DMS53 treated with DMSO at 0.1 percent for 48 hours (cell line): ENCODE data around the gene GIGYF2.

Experiments
- DNase-seq: peaks from one replicate; lab custom pipeline; 2025; ENCODE audit not compliant: unreplicated experiment; lab: John Stamatoyannopoulos, UW

Gene GIGYF2

DNA sequence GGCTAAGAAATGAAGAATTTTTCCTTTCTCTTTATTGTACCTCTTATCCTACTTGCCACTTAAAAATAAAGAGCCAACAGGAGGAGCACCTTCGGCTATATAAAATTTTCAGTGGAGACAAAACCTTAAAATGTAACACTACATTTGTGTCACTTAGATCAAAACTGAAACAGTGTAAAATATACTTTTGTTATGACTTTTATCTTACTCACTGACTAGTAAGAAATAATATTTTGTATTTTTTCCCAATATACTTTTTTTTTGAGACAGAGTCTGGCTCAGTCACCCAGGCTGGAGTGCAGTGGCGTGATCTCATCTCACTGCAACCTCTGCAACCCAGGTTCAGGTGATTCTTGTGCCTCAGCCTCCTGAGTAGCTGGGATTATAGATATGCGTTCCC, 50.9 kb downstream of the GIGYF2 start:
- no peak for DNase-seq

DNA sequence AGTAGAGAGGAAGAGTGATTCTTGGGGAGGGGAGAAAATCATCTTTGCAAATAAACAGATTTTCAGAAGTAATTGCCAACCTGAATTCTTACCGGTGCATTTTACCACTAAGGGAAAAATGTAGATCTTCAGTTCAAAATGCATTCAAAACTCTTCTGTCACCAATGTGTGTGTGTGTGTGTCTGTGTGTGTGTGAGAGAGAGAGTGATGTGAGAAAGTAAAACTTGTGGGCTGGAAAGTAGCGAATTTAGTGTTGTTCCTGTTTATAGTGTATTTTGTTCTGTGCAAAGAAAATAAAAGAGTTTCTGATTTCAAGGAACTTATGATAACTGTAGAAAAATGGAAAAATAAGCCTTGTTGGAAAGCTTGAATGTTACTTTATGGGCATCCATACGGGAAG, 52.2 kb downstream of the GIGYF2 start:
- DNase-seq = no peak

DNA sequence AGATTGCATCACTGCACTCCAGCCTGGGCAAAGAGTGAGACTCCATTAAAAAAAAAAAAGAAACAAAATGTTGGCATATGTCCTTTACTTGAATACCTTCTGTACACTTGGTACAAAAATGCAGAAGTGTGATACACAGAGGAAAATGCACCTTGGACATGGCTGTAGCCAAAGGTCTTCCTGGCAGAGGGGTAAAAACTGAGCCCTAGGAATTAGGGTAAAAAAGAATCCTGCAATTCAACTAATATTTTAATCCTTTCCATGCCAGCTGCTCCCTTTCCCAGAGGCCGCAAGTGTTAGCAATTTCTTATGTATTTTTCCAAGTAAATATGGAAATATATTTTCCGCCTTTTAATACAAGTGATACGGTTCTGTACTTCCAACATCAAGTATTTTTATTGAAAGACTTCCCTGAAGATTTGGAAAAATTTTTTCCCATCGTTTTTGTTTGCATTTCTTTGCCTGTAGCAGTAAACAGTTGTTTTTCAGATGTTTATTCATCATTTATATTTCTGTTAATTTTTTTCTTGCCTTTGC, 53.1 kb downstream of the GIGYF2 start:
- no peak for DNase-seq

DNA sequence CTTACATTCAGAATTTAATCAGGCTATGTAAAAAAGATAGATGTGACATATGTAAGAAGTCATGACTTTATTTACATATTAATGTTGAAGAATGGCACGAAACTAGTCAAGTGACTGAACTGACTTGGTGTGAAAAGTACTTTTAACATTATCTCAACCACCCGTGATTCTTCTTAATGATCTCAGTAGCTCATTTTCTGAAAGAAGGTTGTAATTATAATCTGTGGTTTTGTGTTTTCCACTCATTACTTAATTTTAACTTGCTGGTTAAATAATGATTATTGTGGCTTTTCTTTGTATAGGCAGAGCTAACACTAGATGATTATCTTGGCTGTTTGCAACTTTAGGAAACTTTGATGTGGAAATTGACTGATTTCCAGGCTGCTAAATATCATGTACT, 60.8 kb downstream of the GIGYF2 start:
- no peak for DNase-seq

DNA sequence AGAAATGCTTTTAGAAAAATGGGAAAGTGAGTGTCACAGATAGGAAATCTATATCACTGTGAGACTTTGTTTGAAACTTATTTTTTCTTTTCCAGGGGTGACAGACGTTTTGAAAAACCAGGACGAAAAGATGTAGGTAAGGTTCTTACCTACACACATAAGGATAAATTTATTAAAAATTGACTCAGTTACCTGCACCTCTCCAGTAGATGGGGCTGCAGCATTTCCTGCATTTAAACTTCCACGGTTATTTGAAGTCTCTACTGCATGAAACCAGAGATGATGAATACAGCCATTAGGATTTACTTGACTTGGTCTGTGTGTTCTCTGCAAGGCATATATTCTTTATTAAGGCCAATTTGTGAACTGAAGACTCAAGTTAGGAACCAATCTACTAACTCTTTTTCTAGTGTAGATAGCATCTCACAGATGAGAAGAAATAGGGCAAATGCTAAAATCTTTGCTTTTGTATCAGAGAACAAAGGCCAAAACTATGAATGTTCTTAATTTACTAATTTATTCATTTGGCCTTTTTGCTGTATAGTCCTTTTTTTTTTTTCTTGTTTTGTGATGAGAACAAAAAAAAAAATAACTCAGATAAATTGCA, 64.3 kb downstream of the GIGYF2 start:
- DNase-seq = peak; percentile 6

DNA sequence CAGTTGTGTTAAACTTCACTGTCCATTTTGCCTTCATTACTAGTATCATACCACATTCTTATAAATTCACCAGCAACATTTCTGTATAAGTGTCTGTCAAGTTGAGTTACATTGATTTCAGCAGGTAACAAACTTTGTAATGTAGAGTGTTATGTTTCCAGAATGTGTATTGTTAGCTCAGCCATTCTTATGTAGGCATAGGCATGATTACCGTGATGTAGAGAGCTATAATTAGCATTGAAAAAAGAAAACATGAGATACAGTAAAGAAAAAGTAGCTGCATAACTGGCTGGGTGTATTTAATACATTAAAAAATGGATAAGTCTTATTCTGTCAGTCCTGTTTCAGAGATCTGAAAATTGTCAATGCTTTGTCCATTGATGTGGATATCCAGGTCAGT, 70.7 kb downstream of the GIGYF2 start:
- no peak for DNase-seq

DNA sequence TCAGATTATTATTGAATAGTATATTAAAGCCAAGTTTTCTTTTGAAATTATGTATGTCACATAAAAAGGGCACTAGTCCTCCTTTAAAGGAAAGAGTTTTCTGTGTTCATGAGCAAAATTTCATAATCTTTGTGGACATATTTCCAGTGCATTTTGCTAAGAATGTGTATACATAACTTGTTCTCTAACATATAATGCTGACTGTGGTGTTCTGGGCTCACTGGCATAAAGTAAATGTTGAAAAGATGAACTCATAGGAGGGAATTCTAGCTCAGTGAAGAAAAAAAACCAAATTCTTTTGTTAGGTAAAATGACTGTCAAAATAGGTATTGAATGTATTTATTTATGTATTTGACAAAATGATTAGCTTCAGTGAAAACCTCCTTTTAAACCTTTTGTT, 73.1 kb downstream of the GIGYF2 start:
- DNase-seq = no peak

DNA sequence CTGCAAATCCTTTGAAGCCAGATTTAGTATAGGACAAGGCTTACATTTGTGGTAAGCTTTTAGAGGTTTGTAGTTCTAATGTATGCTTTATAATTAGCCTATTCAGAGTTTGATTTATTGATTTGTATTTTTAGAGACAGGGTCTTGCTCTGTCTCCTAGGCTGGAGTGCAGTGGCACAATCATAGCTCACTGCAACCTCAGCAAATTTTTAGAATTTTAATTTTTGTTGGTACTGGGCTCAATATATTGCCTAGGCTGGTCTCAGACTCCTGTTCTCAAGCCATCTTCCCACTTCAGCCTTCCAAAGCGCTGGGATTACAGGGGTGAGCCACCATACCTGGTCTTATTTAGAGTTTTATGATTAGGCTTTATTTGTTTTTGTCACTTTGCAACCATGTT, 74.7 kb downstream of the GIGYF2 start:
- DNase-seq = no peak

DNA sequence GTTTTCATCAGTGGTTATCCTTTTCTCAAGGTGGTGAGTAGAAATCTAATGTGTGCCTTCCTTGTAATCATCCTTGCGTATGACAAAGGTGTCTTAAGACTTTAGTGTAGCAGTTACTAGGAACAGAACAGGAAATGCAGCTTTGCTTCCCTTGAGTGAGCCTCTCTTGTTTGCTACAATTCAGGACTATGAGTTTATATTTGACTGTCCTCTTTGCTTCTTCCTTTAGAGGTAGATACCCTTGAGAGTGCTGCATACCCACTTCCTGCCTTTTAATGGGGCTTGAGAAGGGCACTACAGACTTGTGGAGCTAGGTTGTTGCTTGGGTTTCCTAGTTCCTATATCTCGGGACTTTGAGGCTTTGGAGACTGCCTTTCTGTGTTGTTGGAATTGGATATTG, 75.4 kb downstream of the GIGYF2 start:
- no peak for DNase-seq

DNA sequence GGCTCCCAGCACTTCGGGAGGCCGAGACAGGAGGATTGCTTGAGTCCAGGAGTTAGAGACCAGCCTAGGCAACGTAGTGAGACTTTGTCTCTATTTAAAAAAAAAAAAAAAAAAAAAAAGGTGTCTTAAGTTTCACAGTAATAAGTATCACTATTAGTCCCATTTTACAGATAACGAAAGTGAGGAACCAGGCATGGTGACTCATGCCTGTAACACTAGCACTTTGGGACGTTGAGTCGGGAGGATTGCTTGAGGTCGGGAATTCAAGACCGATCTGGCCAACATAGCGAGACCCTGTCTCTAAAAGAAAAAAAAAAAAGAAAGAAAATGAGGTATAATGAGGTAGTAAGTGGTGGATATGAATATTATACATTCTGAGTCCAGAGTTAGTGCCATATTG, 76.7 kb downstream of the GIGYF2 start:
- no peak for DNase-seq

DNA sequence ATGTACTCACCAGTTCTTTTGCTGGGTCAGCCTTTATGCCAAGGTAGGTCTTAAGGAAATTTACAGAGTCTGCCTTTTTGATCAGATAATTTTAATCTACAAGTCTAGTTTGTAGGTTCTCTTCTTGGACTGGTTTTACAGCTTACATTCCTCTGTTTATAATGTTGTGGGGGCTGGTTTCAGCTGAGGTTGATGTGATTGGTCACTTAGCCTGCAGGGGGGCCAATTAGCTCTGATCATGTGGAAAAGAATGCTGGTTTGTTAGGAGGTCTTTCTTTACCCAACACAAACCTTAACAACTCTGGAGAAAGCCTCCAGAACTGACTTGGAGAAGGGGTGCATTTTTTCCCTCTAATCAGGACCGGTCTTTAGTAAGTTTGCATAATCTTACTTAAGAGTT, 79.3 kb downstream of the GIGYF2 start, which contains the start of gene KCNJ13:
KCNJ13 (minus strand) TSS at position 131 of the 400 bp plus-strand sequence. CDS start 5,203 bp downstream, outside the sequence.
- DNase-seq = no peak

DNA sequence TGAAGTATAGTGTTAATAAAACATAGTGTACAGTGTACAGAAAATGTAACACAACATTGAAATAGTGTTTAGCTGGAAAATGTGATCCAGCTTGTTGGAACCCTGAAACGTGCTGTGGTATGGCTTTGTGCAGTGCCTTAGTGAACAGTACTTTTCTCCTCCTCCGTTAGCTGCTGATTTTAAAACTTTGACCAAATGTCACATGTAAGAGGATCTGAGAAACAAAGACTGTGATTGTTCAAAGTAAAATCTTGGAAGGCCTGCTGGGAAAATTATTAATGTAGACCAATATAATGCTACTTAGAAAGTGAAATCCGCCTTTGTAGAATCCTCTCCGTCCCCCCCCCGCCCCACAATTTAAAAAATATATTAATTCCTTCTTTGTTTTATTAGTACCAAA, 80.1 kb downstream of the GIGYF2 start:
- DNase-seq = no peak

DNA sequence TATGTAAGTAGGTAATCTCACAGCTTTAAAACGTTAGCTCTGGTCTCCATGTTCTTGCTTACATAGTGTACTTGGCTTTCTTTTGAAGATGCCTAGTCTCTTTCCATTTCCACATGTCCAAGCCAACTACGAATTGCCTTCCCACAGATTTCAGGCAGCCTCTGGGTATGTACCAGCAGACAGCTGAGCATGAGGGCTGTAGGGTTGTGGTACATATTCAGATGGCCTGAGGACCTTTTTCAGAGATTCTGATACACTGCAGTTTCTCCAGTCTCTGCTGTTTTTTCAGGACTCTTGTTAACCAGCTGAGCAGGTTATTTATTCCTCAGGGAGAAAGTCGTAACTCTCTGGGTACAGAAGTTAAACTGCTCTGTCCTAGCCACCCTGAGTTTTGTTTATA, 82.3 kb downstream of the GIGYF2 start:
- DNase-seq = no peak

DNA sequence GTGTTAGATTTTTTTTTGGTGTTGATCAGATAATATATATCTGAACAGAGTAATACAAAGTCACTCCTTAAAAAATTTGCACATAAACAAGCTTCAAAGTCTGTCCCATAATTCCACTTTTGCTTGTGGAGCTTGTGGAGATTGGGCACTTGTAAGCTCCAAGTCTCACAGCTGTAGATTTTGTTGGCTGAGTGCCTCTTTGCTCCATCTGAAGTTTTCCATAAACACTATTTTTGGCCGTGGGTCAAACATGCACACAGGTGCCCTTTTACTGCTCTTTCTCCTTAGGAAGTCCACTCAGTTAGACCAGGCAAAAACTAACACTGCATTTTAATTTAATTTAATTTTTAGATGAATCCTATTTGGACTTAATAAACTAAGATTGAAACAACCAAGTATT, 82.8 kb downstream of the GIGYF2 start:
- DNase-seq = no peak

DNA sequence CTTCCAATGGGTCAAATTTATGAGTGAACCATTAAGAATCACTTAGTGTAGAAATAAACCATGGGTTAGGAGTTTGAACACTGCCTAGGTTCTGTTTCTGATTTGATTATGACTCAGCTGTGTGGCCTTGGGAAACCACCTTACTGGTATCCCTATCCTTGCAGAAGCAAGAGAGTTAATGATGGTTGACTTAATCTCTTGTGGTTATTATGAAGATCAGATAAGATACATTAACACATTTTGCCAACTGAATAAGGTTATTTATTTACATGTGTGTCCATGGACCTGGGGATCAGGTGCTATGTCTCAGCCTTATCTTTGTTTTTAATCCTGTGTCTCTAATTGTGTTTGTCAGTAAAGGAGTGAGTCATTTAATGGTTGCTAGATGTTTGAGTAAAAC, 84.6 kb downstream of the GIGYF2 start:
- no peak for DNase-seq

DNA sequence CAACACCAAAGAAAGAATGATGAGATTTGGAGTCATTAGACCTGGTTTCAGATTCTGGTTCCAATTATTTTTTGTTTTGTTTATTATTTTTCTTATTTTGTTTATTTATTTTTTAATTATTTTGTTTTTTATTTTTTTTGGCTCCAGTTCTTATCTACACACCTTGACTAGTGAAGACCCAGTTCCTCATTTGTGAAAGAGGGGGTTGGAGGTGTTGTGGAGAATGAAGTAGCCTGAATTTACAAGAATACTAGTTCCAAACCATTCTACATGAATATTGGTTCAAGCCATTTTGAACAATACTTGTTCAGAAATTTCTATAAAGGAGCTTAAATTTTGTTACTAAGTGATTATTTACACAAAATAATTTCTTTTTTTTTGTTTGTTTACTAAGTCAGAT, 86.1 kb downstream of the GIGYF2 start:
- no peak for DNase-seq

DNA sequence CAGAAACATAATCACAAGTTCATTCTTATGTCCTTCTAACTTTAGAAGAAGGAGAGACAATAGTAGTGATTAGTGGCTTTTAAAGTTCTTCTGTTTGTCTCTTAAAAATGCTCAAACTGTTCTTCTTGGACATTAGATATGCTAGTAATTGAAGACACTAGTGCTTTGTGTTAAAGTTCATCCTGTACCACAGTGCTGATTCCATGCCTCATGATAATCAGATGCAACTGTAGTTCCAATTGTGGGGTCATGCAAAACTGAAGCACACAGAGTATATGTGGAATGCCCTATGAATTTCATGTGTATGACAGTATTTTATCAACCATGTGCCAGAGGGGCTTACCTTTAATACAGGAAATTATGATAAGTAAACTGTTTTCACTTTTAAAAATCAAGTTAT, 90.7 kb downstream of the GIGYF2 start:
- no peak for DNase-seq

DNA sequence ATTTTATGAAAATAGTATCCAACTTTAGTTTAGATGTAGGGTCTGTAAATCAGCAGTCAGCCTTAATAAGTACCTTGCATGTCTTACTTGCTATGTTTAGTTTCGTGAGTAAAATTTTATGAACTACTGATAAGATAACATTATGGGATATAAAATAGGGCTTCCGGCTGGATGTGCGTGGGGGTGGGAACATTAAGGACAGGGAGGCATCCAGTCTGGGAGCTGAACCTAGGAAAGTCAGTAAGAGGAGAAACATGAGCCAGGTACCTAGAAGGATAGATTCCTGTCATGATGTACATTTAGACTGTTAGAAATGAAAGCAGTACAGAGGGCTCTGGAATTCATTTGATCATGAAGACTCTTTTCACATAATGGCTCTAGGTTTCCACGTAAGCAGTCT, 92.0 kb downstream of the GIGYF2 start:
- no peak for DNase-seq

DNA sequence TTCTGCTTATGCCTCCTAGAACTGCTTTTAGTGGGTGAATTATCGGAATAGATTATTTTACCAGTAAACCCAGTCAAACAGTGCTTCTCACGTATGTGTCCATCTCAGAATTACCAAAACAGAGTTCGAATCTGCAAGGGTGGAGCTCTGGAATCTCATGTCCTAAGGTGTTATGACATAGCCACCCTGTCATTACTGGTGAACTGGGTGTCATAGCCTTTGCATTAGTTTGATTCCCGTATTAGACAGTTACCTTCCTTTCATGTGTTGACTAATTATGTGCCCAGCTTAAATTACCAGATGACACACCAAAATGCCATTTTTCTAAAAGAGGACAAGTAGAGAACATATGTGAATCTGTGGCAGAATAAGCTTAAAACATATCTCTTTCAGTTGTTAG, 94.4 kb downstream of the GIGYF2 start:
- no peak for DNase-seq

DNA sequence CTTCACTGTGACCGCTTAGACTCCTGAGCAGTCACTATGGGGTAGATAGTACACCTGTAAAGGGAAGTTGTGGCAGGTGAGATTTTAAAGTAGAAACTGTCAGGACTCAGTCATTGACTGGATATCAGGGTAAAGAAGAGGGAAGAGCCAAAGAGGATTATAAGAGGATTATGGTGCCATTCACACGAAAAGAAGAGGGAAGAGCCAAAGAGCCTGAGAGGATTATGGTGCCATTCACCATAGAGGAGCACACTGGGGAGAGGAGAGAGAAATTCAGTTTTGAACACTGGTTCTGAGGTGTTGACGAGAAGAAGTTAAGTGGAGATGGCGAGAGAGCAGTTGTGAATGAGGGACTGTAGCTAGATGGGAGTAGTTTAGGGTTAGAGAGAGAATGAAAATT, 96.1 kb downstream of the GIGYF2 start:
- no peak for DNase-seq

DNA sequence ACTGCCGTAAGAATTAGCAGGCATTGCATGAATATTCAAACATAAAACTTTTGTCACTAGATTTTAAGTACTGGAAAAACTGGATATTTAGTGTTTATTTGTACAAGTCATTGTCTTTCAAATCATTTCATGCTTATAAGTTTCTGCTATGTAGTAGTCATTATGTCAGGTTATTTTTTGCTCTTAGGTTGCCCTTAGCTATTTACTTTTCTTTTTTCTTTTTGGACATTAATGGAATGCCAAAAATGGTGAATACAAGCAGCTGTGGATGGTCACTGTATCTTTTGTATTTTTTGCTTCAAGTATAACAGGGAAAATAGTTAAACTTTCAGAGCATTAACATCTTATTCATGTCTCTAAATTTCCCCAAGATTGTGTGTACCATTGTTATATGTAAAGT, 97.8 kb downstream of the GIGYF2 start:
- DNase-seq = no peak

DNA sequence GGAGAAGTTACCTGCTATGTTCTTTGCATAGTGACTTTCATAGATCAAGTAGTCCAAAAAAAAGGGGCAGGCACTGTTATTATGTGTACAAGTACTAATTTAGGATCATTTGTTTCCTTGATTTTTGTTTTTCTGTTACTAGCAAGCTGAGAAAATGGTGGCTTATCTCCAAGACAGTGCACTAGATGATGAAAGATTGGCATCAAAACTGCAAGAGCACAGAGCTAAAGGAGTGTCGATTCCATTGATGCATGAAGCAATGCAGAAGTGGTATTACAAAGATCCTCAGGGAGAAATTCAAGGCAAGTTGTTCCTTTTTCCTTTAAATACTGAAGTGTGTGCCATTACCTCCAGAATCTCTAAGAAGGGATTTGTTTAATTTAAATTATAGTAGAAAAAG, 98.8 kb downstream of the GIGYF2 start:
- DNase-seq = no peak

DNA sequence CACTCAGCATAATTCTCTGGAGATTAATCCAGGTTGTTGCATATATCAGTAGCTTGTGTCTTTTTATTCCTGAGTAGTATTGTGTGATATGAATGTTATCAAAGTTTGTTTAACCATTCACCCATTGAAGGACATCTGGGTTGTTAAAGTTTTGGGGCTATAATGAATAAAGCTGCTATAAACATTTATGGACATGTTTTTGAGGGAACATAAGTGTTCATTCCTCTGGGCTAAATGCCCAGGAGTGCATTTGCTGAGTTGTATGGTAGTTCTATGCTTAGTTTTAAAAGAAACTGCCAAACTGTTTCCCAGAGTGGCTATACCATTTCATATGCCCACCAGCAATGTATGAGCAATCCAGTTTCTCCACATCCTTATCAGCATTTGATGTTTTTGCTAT, 101.1 kb downstream of the GIGYF2 start:
- no peak for DNase-seq
